Measurements from ENCODE around the gene PSMC1. TPM values are rescaled to one million over a fixed set of nuclear protein-coding genes. Genes with fewer than 3 reads are reported as not detected.

Gene PSMC1
- total RNA-seq, 1 experiment from 2014 or later = 318 TPM

GRCh38 chr14:90303473-90303872 lies 47.1 kb downstream of the PSMC1 start:
- no peaks in the 10 kb centered on the region for H3K9me3 ChIP-seq (ENCODE audit: low read depth, low read length, poor library complexity, severe bottlenecking)
- no peaks in the 10 kb centered on the region for H3K27me3 ChIP-seq (replicated peaks; ENCODE audit: insufficient read depth, low read depth, low read length, poor library complexity)
- DNase-seq (ENCODE audit: low spot score) = no peak
- no peak overlapping the region for H3K4me3 ChIP-seq (ENCODE audit: low read depth, low read length, poor library complexity, severe bottlenecking)
- POLR2A ChIA-PET (ENCODE audit: low non-redundant PET) = no interaction called here
- H3K4me1 ChIP-seq (ENCODE audit: insufficient read depth, low read length, poor library complexity, severe bottlenecking) = peaks cover 23% of the 10 kb centered on the region
- H3K36me3 ChIP-seq (ENCODE audit: insufficient read depth, low read length, poor library complexity, severe bottlenecking) = no peaks in the 10 kb centered on the region
- BruUV-seq (replicated peaks) = no TSS peak
- TF ChIP-seq CTCF (conservative IDR thresholded peaks at IDR 0.05; ENCODE audit: low read depth, low read length) (no peak), EZH2 (IDR thresholded peaks at IDR 0.05; ENCODE audit: borderline replicate concordance, low read depth, low read length, poor library complexity, severe bottlenecking) (no peak)
- intact Hi-C loops (cut with micrococcal nuclease; ENCODE audit: unreplicated experiment) = loop anchor here (5.0 kb wide), 3 partner anchors 94 to 594 kb away; partner anchors contain the start of gene CALM1
- H3K27ac ChIP-seq (ENCODE audit: low read depth, low read length, poor library complexity, severe bottlenecking) = no peak overlapping the region
- CTCF ChIA-PET = interaction anchor here (1.2 to 3.3 kb wide), 2 partner anchors 393 to 456 kb away, joined by 3 to 26 read pairs; no protein-coding TSS in a partner anchor

GRCh38 chr14:90304502-90304901 lies 48.1 kb downstream of the PSMC1 start:
- peaks cover 21% of the 10 kb centered on the region for H3K4me1 ChIP-seq (ENCODE audit: insufficient read depth, low read length, poor library complexity, severe bottlenecking)
- H3K4me3 ChIP-seq (ENCODE audit: low read depth, low read length, poor library complexity, severe bottlenecking) = no peak overlapping the region
- BruUV-seq (replicated peaks) = no TSS peak
- intact Hi-C loops (cut with micrococcal nuclease; ENCODE audit: unreplicated experiment) = loop anchor here (5.0 kb wide), 3 partner anchors 93 to 593 kb away; partner anchors contain the start of gene CALM1
- no peak overlapping the region for H3K27ac ChIP-seq (ENCODE audit: low read depth, low read length, poor library complexity, severe bottlenecking)
- DNase-seq (ENCODE audit: low spot score) = no peak
- no peaks in the 10 kb centered on the region for H3K36me3 ChIP-seq (ENCODE audit: insufficient read depth, low read length, poor library complexity, severe bottlenecking)
- TF ChIP-seq EZH2 (IDR thresholded peaks at IDR 0.05; ENCODE audit: borderline replicate concordance, low read depth, low read length, poor library complexity, severe bottlenecking) (no peak), CTCF (conservative IDR thresholded peaks at IDR 0.05; ENCODE audit: low read depth, low read length) (no peak)
- ChIA-PET CTCF (no interaction called here), POLR2A (ENCODE audit: low non-redundant PET) (no interaction called here)
- H3K27me3 ChIP-seq (replicated peaks; ENCODE audit: insufficient read depth, low read depth, low read length, poor library complexity) = no peaks in the 10 kb centered on the region
- no peaks in the 10 kb centered on the region for H3K9me3 ChIP-seq (ENCODE audit: low read depth, low read length, poor library complexity, severe bottlenecking)

GRCh38 chr14:90305176-90305601 lies 48.8 kb downstream of the PSMC1 start:
- POLR2A ChIA-PET (ENCODE audit: low non-redundant PET) = interaction anchor here (0.7 kb wide), 1 partner anchor 82 kb away, joined by 5 read pairs; no protein-coding TSS in a partner anchor
- Histone ChIP-seq H3K9me3 (ENCODE audit: low read depth, low read length, poor library complexity, severe bottlenecking) (no peaks in the 10 kb centered on the region), H3K36me3 (ENCODE audit: insufficient read depth, low read length, poor library complexity, severe bottlenecking) (no peaks in the 10 kb centered on the region), H3K27ac (ENCODE audit: low read depth, low read length, poor library complexity, severe bottlenecking) (no peak overlapping the region), H3K4me3 (ENCODE audit: low read depth, low read length, poor library complexity, severe bottlenecking) (no peak overlapping the region), H3K27me3 (replicated peaks; ENCODE audit: insufficient read depth, low read depth, low read length, poor library complexity) (no peaks in the 10 kb centered on the region), H3K4me1 (ENCODE audit: insufficient read depth, low read length, poor library complexity, severe bottlenecking) (peaks cover 15% of the 10 kb centered on the region)
- DNase-seq (ENCODE audit: low spot score) = no peak
- CTCF ChIA-PET = no interaction called here
- TF ChIP-seq CTCF (conservative IDR thresholded peaks at IDR 0.05; ENCODE audit: low read depth, low read length) (no peak), EZH2 (IDR thresholded peaks at IDR 0.05; ENCODE audit: borderline replicate concordance, low read depth, low read length, poor library complexity, severe bottlenecking) (no peak)
- BruUV-seq (replicated peaks) = no TSS peak
- intact Hi-C loops (cut with micrococcal nuclease; ENCODE audit: unreplicated experiment) = no loop called here

Measured in A673 (cell line).